Measurements from ENCODE around the gene KRT38. TPM values are rescaled to one million over a fixed set of nuclear protein-coding genes. Genes with fewer than 3 reads are reported as not detected.

Gene KRT38
- total and polyA plus RNA-seq, 4 donors, result not detected

DNA sequence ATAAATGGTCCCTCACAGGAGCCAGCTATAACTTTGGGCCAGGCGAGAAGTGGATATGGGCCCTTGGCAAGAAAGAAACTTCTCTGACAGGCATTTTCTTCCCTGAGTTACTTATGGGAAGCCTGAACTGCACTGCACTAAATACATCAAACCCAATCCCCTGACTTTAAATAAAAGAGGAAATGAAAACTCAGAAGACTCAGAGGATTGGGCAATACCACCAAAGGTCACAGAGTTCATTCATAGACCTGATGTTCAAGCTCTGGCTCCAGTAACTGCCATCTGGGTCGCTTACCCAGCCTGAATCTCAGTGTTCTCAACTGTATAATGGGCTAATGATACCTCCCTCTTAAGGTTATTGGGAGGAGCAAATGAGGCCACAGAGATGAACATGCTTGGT lies 39.4 kb upstream of the KRT38 start:
- H3K36me3 ChIP-seq (ENCODE audit: control insufficient read depth in 4 of 4, insufficient read depth in 3 of 4, low read depth in 1 of 4, low read length in 3 of 4), result no peaks in the 10 kb centered on the region
- no peak overlapping the region for H3K9ac ChIP-seq (ENCODE audit: low read depth in 1 of 2, low read length in 2 of 2)
- H3K4me3 ChIP-seq (ENCODE audit: low read depth in 1 of 3, low read length in 3 of 3), result no peak overlapping the region
- H3K4me1 ChIP-seq (ENCODE audit: control insufficient read depth in 4 of 4, insufficient read depth in 4 of 4, low read length in 3 of 4), result no peaks in the 10 kb centered on the region
- H3K27me3 ChIP-seq (ENCODE audit: control insufficient read depth in 4 of 4, insufficient read depth in 4 of 4, low read length in 3 of 4), result no peaks in the 10 kb centered on the region
- DNase-seq (ENCODE audit: low spot score), result no peak
- 57% methylated on average over 2 of the region's 2 CpGs for WGBS
- TF ChIP-seq NR2F2 (IDR thresholded peaks at IDR 0.05), result no peak
- TF ChIP-seq FOXA1 (IDR thresholded peaks at IDR 0.05), result no peak
- TF ChIP-seq HNF4A (conservative IDR thresholded peaks at IDR 0.05), result no peak
- TF ChIP-seq GABPA (IDR thresholded peaks at IDR 0.05 in 1 of 2, conservative IDR thresholded peaks at IDR 0.05 in 1 of 2), result no peak
- TF ChIP-seq TAF1 (conservative IDR thresholded peaks at IDR 0.05), result no peak
- TF ChIP-seq SP1 (IDR thresholded peaks at IDR 0.05), result no peak
- TF ChIP-seq YY1 (IDR thresholded peaks at IDR 0.05), result no peak
- TF ChIP-seq, protein P1, sequence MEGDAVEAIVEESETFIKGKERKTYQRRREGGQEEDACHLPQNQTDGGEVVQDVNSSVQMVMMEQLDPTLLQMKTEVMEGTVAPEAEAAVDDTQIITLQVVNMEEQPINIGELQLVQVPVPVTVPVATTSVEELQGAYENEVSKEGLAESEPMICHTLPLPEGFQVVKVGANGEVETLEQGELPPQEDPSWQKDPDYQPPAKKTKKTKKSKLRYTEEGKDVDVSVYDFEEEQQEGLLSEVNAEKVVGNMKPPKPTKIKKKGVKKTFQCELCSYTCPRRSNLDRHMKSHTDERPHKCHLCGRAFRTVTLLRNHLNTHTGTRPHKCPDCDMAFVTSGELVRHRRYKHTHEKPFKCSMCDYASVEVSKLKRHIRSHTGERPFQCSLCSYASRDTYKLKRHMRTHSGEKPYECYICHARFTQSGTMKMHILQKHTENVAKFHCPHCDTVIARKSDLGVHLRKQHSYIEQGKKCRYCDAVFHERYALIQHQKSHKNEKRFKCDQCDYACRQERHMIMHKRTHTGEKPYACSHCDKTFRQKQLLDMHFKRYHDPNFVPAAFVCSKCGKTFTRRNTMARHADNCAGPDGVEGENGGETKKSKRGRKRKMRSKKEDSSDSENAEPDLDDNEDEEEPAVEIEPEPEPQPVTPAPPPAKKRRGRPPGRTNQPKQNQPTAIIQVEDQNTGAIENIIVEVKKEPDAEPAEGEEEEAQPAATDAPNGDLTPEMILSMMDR (IDR thresholded peaks at IDR 0.05; ENCODE audit: low read depth, low read length, missing input control), result no peak
- TF ChIP-seq EGR1 (IDR thresholded peaks at IDR 0.05; ENCODE audit: low read depth in 2 of 2), result no peak
- TF ChIP-seq RAD21 (IDR thresholded peaks at IDR 0.05), result no peak
- no peak for TF ChIP-seq JUND (IDR thresholded peaks at IDR 0.05)
- no peak for TF ChIP-seq FOXA2 (IDR thresholded peaks at IDR 0.05)
- TF ChIP-seq HNF4G (IDR thresholded peaks at IDR 0.05), result no peak
- TF ChIP-seq, protein P2, sequence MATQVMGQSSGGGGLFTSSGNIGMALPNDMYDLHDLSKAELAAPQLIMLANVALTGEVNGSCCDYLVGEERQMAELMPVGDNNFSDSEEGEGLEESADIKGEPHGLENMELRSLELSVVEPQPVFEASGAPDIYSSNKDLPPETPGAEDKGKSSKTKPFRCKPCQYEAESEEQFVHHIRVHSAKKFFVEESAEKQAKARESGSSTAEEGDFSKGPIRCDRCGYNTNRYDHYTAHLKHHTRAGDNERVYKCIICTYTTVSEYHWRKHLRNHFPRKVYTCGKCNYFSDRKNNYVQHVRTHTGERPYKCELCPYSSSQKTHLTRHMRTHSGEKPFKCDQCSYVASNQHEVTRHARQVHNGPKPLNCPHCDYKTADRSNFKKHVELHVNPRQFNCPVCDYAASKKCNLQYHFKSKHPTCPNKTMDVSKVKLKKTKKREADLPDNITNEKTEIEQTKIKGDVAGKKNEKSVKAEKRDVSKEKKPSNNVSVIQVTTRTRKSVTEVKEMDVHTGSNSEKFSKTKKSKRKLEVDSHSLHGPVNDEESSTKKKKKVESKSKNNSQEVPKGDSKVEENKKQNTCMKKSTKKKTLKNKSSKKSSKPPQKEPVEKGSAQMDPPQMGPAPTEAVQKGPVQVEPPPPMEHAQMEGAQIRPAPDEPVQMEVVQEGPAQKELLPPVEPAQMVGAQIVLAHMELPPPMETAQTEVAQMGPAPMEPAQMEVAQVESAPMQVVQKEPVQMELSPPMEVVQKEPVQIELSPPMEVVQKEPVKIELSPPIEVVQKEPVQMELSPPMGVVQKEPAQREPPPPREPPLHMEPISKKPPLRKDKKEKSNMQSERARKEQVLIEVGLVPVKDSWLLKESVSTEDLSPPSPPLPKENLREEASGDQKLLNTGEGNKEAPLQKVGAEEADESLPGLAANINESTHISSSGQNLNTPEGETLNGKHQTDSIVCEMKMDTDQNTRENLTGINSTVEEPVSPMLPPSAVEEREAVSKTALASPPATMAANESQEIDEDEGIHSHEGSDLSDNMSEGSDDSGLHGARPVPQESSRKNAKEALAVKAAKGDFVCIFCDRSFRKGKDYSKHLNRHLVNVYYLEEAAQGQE (IDR thresholded peaks at IDR 0.05), result no peak
- TF ChIP-seq, protein P3, sequence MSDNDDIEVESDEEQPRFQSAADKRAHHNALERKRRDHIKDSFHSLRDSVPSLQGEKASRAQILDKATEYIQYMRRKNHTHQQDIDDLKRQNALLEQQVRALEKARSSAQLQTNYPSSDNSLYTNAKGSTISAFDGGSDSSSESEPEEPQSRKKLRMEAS (IDR thresholded peaks at IDR 0.05), result no peak
- TF ChIP-seq, protein P4, sequence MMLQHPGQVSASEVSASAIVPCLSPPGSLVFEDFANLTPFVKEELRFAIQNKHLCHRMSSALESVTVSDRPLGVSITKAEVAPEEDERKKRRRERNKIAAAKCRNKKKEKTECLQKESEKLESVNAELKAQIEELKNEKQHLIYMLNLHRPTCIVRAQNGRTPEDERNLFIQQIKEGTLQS (IDR thresholded peaks at IDR 0.05), result no peak
- no peak for TF ChIP-seq RXRA (IDR thresholded peaks at IDR 0.05)
- TF ChIP-seq, protein P5, sequence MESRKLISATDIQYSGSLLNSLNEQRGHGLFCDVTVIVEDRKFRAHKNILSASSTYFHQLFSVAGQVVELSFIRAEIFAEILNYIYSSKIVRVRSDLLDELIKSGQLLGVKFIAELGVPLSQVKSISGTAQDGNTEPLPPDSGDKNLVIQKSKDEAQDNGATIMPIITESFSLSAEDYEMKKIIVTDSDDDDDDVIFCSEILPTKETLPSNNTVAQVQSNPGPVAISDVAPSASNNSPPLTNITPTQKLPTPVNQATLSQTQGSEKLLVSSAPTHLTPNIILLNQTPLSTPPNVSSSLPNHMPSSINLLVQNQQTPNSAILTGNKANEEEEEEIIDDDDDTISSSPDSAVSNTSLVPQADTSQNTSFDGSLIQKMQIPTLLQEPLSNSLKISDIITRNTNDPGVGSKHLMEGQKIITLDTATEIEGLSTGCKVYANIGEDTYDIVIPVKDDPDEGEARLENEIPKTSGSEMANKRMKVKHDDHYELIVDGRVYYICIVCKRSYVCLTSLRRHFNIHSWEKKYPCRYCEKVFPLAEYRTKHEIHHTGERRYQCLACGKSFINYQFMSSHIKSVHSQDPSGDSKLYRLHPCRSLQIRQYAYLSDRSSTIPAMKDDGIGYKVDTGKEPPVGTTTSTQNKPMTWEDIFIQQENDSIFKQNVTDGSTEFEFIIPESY (IDR thresholded peaks at IDR 0.05), result no peak
- no peak overlapping the region for H3K27ac ChIP-seq (ENCODE audit: low read depth in 1 of 2, low read length in 2 of 2)
- no peaks in the 10 kb centered on the region for H3K9me3 ChIP-seq (ENCODE audit: control insufficient read depth in 4 of 4, low read length in 3 of 4)
